Measurements from ENCODE around the gene B4GALT6.

Gene B4GALT6

DNA sequence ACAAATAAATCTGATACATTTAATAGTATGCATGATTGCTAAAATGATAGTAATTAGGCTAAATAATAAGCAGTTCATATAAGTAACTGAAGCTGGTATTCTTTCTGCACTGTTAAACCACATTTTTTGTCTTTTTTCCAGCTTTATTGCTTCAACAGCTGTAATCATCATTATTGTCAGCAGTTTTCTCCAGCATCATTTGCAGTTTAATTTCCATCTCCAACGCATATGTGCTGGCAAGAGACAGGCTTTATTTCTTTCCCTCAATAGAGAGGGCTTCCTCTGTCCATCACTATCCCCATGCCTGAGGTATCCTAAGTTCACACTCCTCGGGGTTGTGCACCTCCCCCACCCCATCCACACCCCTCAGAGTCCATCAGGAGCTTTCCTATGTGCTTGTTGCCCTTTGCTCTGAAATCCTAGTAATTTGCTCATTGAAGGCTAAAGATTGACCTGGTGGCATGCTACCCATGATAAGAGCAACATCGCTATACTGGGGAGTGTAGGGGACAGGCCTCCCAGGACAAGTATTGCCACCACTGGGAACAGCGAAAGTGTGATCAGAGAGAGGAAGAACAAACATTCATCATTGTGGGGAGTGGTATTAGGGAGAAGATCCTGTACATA lies 37.1 kb downstream of the B4GALT6 start:
- DNase-seq (ENCODE audit: insufficient read length, low spot score): no peak
- TF ChIP-seq PAX5 (IDR thresholded peaks at IDR 0.05; ENCODE audit: insufficient read depth, low read length, severe bottlenecking): no peak
- TF ChIP-seq POLR2AphosphoS5 (IDR thresholded peaks at IDR 0.05; ENCODE audit: low read depth, low read length): no peak
- no peak for TF ChIP-seq SPI1 (IDR thresholded peaks at IDR 0.05; ENCODE audit: low read depth, low read length)
- no peak for TF ChIP-seq POU2F2 (IDR thresholded peaks at IDR 0.05; ENCODE audit: low read depth, low read length)
- no peak for TF ChIP-seq POLR2A (IDR thresholded peaks at IDR 0.05; ENCODE audit: low read depth, low read length)
- no peak for TF ChIP-seq TAF1 (IDR thresholded peaks at IDR 0.05; ENCODE audit: low read depth, low read length)
- FAIRE-seq: peak; percentile 87

DNA sequence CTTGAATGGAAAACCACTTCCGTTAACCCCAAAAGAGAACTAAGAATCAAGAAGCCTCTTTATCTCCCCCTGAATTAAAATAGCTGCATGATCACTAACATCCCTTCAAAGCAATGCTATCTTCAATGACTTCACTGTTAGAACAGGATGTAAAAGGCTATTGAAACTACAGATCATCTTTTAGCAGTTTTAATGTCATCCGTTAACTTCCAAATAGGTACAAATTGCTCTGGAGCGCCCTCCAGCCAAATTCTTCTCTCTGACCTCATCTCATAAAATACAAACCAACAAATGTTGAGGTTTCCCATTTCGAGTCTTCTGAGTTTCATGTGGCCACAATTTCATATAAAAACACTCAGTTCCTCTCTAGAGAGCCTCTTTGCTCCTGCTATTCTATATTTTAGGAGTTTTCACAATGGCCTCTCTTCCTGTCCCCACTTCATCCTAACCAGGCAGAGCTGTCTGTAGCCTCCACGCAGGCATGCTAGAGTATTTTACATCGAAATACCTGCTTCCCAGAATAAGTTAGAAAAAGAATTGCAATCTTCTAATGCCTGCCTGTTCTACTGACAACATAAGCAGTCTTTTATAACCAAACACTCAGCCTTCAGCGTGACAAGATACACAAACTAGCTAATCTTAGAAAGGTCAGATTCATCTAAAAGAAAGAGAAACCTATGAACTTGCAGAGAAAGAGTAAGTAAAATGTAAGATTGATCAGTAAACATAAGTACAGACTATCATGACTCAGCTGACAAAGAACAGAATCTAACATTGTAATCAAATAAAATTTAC lies 37.9 kb downstream of the B4GALT6 start:
- FAIRE-seq (peak; percentile 77), DNase-seq (ENCODE audit: insufficient read length, low spot score) (no peak)
- TF ChIP-seq SPI1 (IDR thresholded peaks at IDR 0.05; ENCODE audit: low read depth, low read length) (peak; percentile 91), POU2F2 (IDR thresholded peaks at IDR 0.05; ENCODE audit: low read depth, low read length) (no peak)

DNA sequence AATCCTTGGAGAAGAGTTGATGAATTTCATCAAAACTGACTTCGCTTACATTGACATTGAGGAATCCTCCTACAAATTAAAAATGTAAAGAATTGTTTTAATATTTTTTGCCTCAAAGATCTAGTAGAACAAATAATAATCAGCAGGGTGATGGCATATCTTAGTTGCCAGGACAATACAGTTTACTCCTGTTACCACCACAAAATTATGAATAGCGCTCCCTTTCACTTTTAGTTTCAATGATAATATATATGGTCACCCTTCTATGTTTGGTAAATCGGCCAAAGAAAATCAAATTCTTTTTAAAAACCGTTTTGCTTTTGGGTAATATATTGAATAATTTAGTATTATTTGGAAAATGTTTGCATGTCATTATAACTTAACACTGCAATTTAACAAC lies 39.0 kb downstream of the B4GALT6 start:
- no peak for DNase-seq (ENCODE audit: insufficient read length, low spot score)
- TF ChIP-seq SPI1 (IDR thresholded peaks at IDR 0.05; ENCODE audit: low read depth, low read length) (no peak), PAX5 (IDR thresholded peaks at IDR 0.05; ENCODE audit: insufficient read depth, low read length, severe bottlenecking) (no peak), POU2F2 (IDR thresholded peaks at IDR 0.05; ENCODE audit: low read depth, low read length) (no peak), TAF1 (IDR thresholded peaks at IDR 0.05; ENCODE audit: low read depth, low read length) (no peak), POLR2AphosphoS5 (IDR thresholded peaks at IDR 0.05; ENCODE audit: low read depth, low read length) (no peak), POLR2A (IDR thresholded peaks at IDR 0.05; ENCODE audit: low read depth, low read length) (no peak)
- no peak for FAIRE-seq

DNA sequence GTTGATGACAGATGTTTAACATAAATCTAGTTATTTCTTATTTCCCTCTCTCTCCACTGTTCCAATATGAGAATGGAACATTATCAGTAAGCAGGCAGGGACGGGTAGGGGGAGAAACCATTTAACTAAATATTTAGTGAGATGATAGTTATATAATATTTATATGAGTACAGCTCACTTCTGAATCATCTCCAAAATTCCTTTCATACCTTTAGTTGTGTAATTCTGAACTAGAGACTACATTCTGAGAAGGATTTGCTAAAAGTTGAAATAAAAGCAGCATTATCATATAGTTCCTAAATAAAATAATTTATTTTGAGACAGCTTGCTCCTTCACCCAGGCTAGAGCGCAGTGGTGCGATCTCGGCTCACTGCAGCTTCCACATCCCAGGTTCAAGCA lies 41.4 kb downstream of the B4GALT6 start:
- no peak for DNase-seq (ENCODE audit: insufficient read length, low spot score)
- FAIRE-seq: no peak
- TF ChIP-seq TAF1 (IDR thresholded peaks at IDR 0.05; ENCODE audit: low read depth, low read length): no peak
- no peak for TF ChIP-seq SPI1 (IDR thresholded peaks at IDR 0.05; ENCODE audit: low read depth, low read length)
- TF ChIP-seq POLR2A (IDR thresholded peaks at IDR 0.05; ENCODE audit: low read depth, low read length): no peak
- TF ChIP-seq PAX5 (IDR thresholded peaks at IDR 0.05; ENCODE audit: insufficient read depth, low read length, severe bottlenecking): no peak
- no peak for TF ChIP-seq POU2F2 (IDR thresholded peaks at IDR 0.05; ENCODE audit: low read depth, low read length)
- no peak for TF ChIP-seq POLR2AphosphoS5 (IDR thresholded peaks at IDR 0.05; ENCODE audit: low read depth, low read length)

DNA sequence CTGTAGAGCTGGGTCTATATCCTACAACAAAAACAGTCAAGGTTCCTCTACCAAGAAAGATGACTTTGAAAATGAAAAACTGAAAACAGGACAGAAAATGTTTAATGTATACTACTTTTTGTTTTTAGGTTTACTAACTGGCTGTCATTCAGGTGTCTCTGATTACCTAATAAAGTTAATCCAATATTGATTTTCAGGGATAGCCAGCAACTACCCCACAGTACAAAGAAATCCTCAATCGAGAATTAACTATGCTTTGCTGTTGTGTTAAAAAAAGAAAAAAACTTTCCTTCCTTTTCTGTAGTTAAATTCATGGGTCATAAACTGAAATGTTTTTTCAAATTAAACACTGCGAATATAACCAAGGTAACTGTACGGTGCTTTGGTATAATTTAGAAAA lies 46.9 kb downstream of the B4GALT6 start:
- FAIRE-seq: no peak
- DNase-seq (ENCODE audit: insufficient read length, low spot score): no peak
- TF ChIP-seq TAF1 (IDR thresholded peaks at IDR 0.05; ENCODE audit: low read depth, low read length) (no peak), POU2F2 (IDR thresholded peaks at IDR 0.05; ENCODE audit: low read depth, low read length) (no peak), POLR2A (IDR thresholded peaks at IDR 0.05; ENCODE audit: low read depth, low read length) (no peak), SPI1 (IDR thresholded peaks at IDR 0.05; ENCODE audit: low read depth, low read length) (no peak), POLR2AphosphoS5 (IDR thresholded peaks at IDR 0.05; ENCODE audit: low read depth, low read length) (no peak), PAX5 (IDR thresholded peaks at IDR 0.05; ENCODE audit: insufficient read depth, low read length, severe bottlenecking) (no peak)

DNA sequence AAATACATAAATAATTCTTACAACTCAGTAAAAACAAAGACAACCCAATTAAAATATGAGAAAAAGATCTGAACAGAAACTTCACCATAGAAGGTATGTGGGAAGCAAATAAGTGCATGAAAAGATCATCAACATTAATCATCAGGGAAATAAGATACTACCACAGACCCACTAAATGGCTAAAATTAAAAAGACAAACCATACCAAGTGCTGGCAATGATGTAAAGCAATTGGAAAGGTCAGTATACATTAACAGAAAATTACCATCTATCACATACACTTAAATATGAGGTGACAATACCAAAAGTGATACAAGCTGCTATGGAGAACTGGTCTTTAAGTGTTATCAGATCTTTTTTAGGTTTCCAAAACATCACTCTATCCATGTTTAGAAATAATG lies 48.0 kb downstream of the B4GALT6 start:
- no peak for DNase-seq (ENCODE audit: insufficient read length, low spot score)
- FAIRE-seq: no peak
- TF ChIP-seq PAX5 (IDR thresholded peaks at IDR 0.05; ENCODE audit: insufficient read depth, low read length, severe bottlenecking) (no peak), POU2F2 (IDR thresholded peaks at IDR 0.05; ENCODE audit: low read depth, low read length) (no peak), POLR2A (IDR thresholded peaks at IDR 0.05; ENCODE audit: low read depth, low read length) (no peak), SPI1 (IDR thresholded peaks at IDR 0.05; ENCODE audit: low read depth, low read length) (no peak), POLR2AphosphoS5 (IDR thresholded peaks at IDR 0.05; ENCODE audit: low read depth, low read length) (no peak), TAF1 (IDR thresholded peaks at IDR 0.05; ENCODE audit: low read depth, low read length) (no peak)

DNA sequence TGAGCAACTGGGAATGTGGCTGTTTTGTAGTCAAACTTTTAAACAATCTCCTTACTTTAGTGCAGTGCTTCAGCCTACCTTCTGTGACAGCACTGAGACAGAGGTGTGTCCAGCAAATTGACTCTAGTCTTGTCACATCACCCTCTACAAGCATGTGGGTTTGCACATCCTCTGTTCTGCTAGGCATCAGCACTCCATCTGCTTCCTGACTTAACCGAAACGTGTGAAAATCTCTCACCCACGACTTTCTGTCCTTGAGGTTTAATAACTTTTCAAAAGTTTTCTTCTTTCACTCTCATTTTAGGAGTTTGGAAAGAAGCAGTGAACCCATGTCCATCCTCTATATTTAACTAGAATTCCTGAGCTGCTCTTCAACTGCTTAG lies 50.1 kb downstream of the B4GALT6 start:
- DNase-seq (ENCODE audit: insufficient read length, low spot score) (no peak), FAIRE-seq (peak; percentile 99)
- peak; percentile 29; the same call in 1 of the 2 replicates for TF ChIP-seq SPI1 (IDR thresholded peaks at IDR 0.05; ENCODE audit: low read depth, low read length)
- 0 out of 2 replicates have a peak, but pooled peaks have one; percentile 36 for TF ChIP-seq POU2F2 (IDR thresholded peaks at IDR 0.05; ENCODE audit: low read depth, low read length)
- TF ChIP-seq PAX5 (IDR thresholded peaks at IDR 0.05; ENCODE audit: insufficient read depth, low read length, severe bottlenecking): no peak
- TF ChIP-seq TAF1 (IDR thresholded peaks at IDR 0.05; ENCODE audit: low read depth, low read length): no peak
- no peak for TF ChIP-seq POLR2AphosphoS5 (IDR thresholded peaks at IDR 0.05; ENCODE audit: low read depth, low read length)
- 0 out of 2 replicates have a peak, but pooled peaks have one; percentile 43 for TF ChIP-seq POLR2A (IDR thresholded peaks at IDR 0.05; ENCODE audit: low read depth, low read length)

DNA sequence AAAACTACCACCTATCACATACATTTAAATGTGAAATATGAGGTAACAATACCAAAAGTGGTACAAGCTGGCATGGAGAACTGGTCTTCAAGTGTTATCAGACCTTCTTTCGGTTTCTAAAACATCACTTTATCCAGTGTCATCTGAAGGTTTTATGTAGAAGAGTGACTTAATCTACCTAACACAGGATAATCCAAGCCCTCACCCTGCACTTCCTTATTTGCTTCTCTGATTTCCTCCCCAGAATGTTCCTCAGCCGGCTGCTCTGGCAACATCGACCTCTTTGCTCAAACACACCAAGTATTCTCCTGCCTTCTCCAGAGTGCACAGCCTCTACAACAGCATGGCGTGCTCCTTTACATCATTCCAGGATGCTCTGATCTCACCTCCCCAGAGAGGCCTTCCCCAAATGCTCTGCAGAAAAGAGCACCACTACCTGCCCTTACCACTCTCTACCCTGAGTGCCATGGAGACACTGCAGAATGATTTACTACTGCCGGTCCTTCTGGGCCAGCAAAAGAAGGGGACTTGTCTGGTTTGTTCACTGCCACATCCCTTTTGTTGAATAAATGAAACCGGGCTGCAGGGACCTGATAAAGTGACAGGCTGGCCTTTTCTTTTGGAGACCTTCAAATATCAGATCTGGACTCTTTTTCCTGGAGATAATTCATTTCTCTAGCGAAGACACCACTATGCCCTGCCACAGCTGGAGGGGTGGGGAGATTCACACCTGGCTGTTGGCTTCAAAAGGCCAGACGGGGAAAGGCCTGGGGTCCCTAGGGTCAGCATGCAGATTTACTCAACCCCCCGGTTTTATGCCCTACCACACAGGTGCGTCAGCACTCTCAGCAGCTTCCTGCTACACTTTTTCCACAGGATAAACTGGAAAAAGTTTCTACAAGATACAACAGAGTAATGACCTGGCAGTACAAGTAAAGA lies 50.7 kb downstream of the B4GALT6 start:
- FAIRE-seq: peak; percentile 77
- DNase-seq (ENCODE audit: insufficient read length, low spot score): no peak
- TF ChIP-seq POLR2A (IDR thresholded peaks at IDR 0.05; ENCODE audit: low read depth, low read length): no peak
- no peak for TF ChIP-seq PAX5 (IDR thresholded peaks at IDR 0.05; ENCODE audit: insufficient read depth, low read length, severe bottlenecking)
- peak; percentile 81 for TF ChIP-seq SPI1 (IDR thresholded peaks at IDR 0.05; ENCODE audit: low read depth, low read length)
- no peak for TF ChIP-seq TAF1 (IDR thresholded peaks at IDR 0.05; ENCODE audit: low read depth, low read length)

DNA sequence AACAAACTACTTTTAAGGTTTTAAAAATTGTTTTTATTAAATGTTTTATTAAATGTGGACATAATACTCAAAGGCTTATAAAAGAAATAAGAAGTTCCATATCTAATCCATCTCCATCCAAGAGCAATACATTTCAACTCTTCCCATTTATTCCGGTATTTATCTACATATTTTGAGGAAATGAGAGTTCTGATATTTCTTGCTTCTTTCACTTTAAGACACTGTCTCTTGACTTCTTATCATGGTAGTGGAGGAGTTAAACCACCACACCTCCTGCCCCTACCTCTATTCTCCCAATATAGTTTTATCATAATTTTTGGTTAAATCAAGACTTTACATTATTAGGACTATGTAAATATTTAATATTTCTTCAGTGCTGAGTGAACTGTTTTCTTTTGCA lies 52.0 kb downstream of the B4GALT6 start:
- TF ChIP-seq POLR2AphosphoS5 (IDR thresholded peaks at IDR 0.05; ENCODE audit: low read depth, low read length): no peak
- peak; percentile 57 for TF ChIP-seq SPI1 (IDR thresholded peaks at IDR 0.05; ENCODE audit: low read depth, low read length)
- no peak for DNase-seq (ENCODE audit: insufficient read length, low spot score)
- no peak for FAIRE-seq

Data from GM12891 (cell line).